Sciatic nerve (tissue), 2 donors: ENCODE results near the gene TMEM234. TPM values are rescaled to one million over a fixed set of nuclear protein-coding genes. Genes with fewer than 3 reads are reported as not detected.
A peak's percentile ranks its signal among the peaks of the same experiment; 100 is the strongest.
"Not testable (repeated sequence)": the region's sequence is repeated elsewhere in the genome, so short reads cannot be mapped to it uniquely, and the experiment has no call there.

ENCODE experiments used
- ATAC-seq: fragments of 200-7000 bp; cut with Tn5 transposase; one replicate; pipeline ENCODE4 v1.9.1; 2020; ENCODE audit warnings: mild to moderate bottlenecking, moderate library complexity
- DNase-seq: peaks from one replicate; pipeline ENCODE4 v3.0.0-alpha.2; 2020; ENCODE audit warnings: low spot score
- intact Hi-C: fragments of 100-400 bp; cut with DNase I; formaldehyde crosslinking; loops from one replicate; pipeline ENCODE4 v1.14.2; 2022
- total RNA-seq: library from RNA; stranded (reverse); fragmentation: NEBNext Ultra II Directional; extraction: Animal tissue kit (Norgen Biotek cat#: 25700); gene quantifications from one replicate; pipeline ENCODE4 v1.2.1, GENCODE V29; 2021
- donor health status: DM: no; HTN: no; CAD: no.
- donor health status: DM: no; HTN: no; CAD: no.

Gene TMEM234
- total RNA-seq, result 27.0 TPM

DNA sequence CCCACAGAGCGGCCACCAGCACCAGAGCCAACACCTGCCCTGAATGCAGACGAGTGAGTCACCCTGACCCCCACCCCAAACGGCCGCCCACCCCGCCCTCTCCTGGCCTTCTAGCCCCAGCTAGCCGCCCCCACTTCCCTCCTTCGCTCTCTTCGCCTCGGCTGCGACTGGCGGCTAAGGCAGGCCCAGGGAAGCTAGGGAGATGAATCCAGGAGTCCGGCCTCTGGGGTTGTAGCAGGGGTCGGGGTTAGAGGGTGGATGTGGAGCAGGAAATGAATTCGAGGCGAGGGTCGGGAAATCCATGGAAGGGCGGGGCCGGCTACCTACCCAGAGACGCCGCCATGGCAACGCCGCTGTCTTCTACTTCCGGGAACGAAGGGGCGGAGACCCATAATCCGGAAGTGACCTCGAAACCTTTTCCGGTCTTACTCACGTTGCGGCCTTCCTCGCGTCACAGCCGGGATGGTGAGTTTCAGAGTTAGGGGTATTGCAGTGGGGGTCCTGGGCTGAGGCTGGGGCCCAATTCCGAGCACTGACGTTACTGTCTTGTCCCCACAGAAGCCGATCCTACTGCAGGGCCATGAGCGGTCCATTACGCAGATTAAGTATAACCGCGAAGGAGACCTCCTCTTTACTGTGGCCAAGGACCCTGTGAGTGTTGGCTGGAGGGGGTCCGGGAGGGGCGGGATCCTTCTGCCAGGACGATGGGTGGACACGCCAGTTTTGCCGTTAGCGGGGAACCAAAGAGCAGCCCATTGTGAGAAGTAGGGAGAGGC lies at the start of gene TMEM234, which contains the start of gene EIF3I:
TMEM234 (minus strand) TSS at position 374 of the 776 bp plus-strand sequence; CDS start at position 343, 31 bp downstream.
EIF3I (plus strand) TSS at position 428 of the 776 bp plus-strand sequence; CDS start at position 463, 35 bp downstream.
- peak; percentile 95 for DNase-seq
- intact Hi-C loops, result no loop called here
- peak; percentile 98 for ATAC-seq

DNA sequence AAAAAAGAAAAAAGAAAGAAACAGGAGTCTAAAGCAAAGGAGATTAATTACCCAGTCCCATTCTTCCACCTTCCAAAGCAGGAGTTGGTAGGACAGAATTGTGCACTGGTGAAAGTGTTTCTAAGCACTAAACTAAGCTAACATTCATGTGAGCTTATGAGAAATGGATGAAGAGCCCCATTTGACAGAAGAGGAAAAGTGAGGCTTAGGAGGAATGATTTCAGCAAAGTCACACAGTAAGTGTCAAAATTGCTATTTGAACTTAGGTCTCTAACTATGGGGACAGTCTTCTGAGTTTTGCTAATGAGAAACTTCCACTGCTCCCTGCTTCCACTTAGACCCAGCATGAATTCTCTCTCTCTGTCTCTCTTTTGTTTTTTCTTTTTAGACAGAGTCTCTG lies 47.6 kb upstream of the TMEM234 start:
- ATAC-seq, result no peak
- no peak for DNase-seq
- intact Hi-C loops, result no loop called here

DNA sequence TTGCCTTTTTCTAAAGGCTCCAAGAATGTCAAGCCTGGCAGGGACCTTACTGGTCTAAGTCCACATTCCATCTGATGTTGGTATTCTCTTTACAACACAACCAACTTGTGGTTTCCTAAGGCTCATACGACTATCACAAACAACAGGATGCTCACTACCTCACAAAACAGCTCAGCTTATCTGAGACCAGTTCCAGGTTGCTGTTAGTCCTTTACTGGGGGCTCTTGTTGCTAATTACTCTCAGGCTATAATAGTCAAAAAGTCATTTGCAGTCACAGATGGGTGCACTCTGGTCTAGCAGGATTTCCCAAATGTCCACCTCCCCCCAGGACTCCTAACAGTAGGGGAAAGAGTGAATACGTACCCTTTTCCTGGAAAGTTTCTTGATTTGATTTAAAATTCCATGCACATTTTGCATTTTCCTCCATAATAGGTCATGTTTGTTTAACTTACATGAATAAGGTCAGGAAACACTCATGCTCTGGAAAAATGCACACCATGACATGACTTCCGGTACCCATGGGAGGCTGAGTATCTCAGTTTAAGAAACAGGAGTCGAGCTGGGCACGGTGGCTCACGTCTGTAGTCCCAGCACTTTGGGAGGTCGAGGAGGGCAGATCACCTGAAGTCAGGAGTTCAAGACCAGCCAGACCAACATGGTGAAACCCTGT lies 44.9 kb upstream of the TMEM234 start:
- DNase-seq (no peak), ATAC-seq (no peak)
- intact Hi-C loops, result no loop called here

DNA sequence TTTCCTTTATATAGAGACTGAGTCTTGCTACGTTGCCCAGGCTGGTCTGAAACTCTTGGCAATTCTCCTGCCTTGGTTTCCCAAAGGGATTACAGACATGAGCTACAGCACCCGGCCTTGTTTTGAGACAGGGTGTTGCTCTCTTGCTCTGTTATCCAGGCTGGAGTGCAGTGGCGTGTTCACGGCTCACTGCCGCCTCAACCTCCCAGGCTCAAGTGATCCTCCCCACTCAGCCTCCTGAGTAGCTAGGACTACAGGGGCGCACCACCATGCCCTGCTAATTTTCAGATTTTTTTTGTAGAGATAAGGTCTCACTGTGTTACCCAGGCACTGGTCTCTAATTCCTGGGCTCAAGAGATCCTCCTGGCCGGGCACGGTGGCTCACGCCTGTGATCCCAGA lies 43.7 kb upstream of the TMEM234 start:
- intact Hi-C loops, result no loop called here
- ATAC-seq (no peak), DNase-seq (no peak)

DNA sequence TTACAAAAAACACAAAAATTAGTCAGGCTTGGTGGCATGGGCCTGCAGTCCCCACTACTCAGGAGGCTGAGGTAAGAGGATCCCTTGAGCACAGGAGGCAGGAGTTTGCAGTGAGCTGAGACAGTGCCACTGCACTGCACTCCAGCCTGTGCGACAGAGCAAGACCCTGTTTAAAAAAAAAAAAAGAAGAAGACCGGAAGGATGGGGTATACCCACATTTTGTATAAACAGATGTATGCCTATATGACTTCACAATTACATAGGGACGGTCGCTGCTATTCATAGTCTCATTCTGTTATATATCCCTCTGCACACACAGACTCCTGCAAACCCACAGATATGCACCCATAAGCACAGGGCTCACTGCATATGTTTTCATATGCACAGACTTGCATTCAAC lies 41.6 kb upstream of the TMEM234 start:
- ATAC-seq (no peak), DNase-seq (no peak)
- intact Hi-C loops, result no loop called here

DNA sequence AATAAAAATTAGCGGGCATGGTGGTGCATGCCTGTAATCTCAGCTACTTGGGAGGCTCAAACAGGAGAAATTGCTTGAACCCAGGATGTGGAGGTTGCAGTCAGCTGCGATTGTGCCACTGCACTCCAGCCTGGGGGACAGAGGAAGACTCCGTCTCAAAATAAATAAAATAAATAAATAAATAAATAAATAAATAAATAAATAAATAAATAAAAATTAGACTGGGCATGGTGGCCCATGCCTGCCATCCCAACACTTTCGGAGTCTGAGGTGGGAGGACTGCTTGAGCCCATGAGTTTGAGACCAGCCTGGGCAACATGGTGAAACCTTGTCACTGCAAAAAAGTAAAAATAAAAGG lies 41.1 kb upstream of the TMEM234 start:
- DNase-seq, intact Hi-C loops, ATAC-seq: not testable (repeated sequence)

DNA sequence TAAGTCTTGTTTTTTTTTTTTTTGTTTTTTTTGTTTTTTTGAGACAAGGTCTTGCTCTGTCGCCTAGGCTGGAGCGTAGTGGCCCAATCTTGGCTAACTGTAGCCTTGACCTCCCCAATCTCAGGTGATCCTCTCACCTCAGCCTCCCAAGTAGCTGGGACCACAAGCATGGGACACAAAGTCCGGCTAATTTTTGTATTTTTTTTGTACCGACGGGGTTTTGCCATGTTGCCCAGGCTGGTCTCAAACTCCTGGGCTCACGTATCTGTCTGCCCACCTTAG lies 35.0 kb upstream of the TMEM234 start:
- no peak for DNase-seq
- intact Hi-C loops, result no loop called here
- ATAC-seq, result no peak

DNA sequence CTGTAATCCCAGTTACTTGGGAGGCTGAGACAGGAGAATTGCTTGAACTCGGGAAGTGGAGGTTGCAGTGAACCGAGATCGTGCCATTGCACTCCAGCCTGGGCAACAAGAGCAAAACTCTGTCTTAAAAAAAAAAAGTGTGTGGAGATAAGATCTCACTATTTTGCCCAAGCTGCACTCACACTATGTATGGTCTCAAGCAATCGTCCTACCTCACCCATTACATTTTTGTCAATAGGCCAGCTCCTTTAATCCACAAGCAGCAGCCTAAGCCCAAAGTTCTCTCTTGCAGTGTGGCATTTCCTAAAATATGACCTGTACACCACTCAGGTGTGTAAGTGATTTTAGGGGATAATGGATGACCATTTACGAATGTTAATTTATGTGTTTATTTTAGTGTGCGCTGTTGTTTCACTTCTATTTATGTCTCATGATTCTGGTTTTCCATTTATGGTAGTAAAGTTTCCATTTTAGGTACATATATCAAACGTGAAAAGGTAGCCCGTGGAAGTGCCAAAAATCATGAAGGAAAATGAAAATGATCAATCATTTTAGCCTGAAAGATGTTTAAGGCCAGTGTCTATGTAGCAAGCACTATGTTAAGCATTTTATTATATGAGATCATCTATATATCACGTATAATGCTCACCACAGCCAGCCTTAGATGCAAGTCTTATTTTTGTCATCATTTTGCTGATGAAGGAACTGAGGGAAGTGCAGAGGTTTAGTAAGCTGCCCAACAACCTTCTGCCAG lies 34.5 kb upstream of the TMEM234 start:
- ATAC-seq, result no peak
- DNase-seq, result no peak
- intact Hi-C loops, result no loop called here

DNA sequence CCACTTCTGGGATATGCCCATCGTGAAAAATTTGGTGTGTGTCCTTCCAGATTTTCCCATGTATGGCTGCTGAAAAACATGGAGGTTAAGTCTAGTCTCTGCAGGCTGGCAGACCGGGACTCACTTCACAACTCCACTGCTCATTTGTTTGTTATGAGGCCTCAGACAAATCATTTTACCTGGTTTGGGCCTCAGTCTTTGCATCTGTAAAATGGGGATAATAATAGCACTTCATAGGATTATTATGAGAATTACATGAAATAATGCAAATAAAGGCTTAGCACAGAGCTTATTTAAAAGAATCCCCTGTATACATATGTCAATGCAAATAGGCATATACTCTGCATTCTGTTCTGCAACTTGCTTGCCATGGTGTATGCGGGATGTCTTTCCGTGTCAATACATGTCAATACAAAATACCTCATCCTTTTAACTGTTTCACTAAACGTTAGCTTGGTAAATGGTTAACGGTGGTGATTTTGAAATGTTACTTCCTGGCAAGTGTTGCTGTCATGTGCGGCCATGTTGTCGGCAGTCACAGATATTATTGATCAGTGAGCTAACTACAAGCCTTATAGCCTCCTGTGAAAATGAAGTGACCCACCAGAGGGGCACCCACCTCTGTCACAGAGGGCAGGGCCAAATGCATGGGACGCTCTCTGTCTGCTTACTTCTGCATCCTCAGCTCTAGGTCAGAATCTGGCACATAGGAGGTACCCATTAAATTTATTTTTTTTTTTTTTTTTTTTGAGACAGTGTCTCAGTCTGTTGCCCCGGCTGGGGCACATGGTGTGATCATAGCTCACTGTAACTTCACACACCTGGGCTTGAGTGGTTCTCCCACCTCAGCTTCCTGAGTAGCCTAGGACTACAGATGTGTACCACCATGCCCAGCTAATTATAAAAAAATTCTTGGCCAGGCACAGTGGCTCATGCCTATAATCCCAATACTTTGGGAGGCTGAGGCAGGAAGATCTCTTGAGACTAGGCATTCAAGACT lies 33.2 kb upstream of the TMEM234 start:
- ATAC-seq (no peak), DNase-seq (no peak)
- intact Hi-C loops, result no loop called here

DNA sequence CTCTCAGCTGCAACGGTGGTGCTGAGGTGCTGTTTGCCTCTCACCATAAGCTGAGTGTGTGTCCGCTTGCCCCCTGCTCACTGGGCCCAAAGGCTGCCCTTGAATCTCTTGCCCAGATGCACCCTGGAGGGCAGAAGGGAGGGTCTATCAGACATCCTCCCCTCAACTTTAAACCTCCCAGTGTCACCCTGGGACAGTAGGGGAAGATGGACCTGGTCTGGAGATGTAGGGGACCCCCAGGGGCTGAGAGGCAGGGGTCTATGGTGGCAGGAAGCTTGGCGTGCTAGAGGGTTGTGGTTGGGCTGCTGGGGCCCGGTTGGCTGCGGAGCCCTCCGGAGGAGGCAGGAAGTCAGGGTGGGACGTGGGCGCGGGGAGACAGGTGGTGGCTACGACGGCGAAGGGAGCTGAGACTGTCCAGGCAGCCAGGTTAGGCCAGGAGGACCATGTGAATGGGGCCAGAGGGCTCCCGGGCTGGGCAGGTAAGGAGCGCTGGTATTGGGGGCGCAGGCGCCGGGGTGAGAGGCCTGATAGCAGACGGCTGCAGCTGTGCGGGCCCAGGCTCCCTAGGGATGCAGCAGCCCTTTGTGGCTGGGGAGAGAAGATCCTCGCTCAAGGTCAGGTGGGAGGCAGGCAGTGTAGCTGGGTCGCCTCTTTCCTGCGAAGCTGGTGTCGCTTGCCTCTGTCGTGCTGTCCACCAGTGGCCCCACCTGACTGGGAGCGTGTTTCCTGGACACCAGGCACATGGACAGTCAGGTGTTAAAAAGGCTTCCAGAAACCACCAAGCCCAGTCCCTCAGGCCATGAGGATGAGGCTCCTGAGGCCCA lies 29.0 kb upstream of the TMEM234 start, which contains the start of gene LCK:
LCK (plus strand) TSS at position 373 of the 824 bp plus-strand sequence. CDS start 23,065 bp downstream, outside the sequence.
- ATAC-seq (no peak), DNase-seq (no peak)
- intact Hi-C loops, result no loop called here

DNA sequence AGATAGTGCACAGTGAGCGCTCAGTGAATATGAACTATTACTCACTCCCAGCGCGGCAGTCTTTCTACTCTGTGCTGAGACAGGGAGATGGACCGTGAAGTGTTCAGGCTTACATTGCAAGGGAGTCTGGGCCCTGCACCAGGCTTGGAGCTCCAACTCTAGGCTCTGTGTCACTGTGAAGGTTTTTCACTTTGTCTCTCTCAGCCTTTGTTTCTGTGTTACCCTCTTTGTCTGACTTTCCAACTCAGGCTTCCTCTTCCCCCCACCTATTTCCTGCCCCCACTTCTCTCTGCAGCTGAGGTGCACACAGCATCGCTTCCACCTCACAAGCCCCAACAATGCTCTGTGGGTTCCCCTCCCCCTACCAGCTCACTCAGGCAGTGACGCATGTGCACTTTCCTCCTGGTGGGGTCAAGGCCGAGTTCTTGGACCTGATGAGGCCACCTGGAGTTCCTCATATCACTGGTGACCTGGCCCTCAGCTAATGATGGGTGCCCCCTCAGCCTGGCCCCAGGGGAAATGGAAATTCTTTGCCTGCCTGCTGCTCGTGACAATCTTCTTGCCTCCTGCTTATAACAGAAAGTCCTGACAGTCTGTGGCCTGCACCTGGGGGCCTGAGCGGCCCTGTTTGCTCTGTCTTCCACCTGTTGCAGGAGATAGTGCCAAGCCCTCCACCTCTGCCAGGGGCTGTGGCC lies 27.8 kb upstream of the TMEM234 start:
- intact Hi-C loops, result no loop called here
- peak; percentile 20 for ATAC-seq

DNA sequence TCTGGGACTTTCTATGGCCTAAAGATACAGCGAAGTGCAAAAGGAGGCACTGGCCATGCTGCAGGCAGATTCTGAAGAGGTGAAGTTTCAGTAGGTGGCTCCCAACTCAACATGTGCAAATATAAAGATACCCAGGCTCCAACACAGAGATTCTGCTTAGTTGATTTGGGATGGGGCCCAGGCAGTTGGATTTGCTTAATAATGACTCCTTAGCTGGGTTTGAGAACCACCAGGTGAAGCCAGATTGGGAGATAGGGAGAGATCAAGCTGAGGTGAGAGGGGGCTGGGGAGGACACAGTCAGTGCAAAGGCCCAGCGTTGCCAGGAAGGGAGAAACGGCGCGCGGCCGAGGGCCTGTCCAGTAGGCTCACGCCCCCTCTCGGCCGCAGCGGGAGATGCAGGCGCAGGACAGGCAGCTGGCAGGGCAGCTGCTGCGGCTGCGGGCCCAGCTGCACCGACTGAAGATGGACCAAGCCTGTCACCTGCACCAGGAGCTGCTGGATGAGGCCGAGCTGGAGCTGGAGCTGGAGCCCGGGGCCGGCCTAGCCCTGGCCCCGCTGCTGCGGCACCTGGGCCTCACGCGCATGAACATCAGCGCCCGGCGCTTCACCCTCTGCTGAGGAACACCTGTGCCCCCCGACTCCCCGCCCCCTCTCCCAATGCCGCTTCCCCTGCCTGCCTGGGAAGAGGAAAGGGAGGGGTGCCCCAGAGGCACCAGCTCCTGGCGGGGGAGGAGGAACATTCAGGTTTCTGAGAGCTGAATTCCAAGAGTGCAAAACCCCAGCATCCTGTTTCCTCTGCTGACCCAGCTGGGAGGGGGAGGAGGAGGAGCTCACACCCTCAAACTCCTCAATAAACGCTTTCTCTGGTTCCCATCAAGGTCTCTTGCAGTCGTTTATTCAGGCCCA lies 26.1 kb upstream of the TMEM234 start:
- DNase-seq (peak; percentile 86), ATAC-seq (peak; percentile 62)
- intact Hi-C loops, result no loop called here

More for the DNA sequence above, 27.8 kb upstream of the TMEM234 start:
- DNase-seq, result no peak

DNA sequence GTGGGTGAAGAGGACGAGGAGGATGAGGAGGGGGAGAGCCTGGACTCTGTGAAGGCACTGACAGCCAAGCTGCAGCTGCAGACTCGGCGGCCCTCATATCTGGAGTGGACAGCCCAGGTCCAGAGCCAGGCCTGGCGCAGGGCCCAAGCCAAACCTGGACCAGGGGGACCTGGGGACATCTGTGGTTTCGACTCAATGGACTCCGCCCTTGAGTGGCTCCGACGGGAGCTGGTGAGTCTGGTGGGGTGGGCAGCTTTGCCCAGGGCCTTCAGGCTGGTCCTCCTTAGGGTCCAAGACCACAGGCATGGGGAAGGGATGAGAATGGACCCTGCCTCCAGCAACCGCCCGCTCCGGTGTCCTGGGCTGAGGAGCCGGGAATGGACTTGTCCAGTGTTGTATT lies 25.3 kb upstream of the TMEM234 start:
- intact Hi-C loops, result no loop called here
- DNase-seq, result no peak
- peak; percentile 16 for ATAC-seq

DNA sequence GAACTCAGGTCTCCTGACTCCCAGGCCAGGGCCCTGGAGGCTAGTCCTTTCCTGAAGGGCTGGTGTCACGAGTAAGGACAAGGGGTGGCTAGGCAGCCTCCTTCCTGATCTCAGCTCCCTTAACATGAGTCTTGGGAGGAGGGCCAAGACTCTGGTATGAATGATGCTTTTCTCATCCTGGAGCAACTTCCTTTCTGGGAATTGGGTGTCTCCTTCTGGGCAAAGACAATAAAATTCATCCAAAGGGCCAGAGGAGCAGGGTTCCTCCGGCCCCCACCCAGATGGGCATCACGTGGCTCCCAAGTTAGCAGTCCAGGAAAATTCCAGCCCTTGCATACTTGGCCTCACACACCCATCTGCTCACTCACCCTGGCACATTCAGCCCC lies 24.7 kb upstream of the TMEM234 start, which contains the start of gene FAM167B:
FAM167B (plus strand) TSS at position 335 of the 386 bp plus-strand sequence. CDS start 200 bp downstream, outside the sequence.
- ATAC-seq, result peak; percentile 85
- no peak for DNase-seq
- intact Hi-C loops, result no loop called here

DNA sequence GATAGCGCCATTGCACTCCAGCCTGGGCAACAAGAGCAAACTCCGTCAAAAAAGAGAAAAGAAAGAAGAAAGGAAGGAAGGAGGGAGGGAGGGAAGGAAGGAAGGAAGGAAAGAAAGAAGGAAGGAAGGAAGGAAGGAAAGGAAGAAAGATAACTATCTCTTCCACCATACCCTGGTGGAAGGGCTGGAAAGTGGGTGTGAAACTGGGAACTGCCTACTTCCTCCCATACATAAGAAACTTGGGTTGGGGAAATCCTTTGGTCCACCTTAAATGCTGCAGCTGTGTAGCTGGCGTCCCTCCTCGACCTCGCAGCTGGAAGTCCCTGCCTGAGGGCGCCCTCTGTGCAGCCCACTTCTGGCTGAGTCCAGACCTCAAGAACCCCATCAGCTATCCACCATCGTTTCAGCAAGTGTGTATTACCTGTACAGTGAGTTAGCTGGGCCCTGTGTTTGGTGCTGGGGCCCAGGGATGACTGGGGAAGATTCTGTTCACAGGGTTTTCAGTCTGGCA lies 20.2 kb upstream of the TMEM234 start:
- no peak for ATAC-seq
- intact Hi-C loops, result no loop called here
- no peak for DNase-seq
